ENCODE data around the gene NXN.
"Not testable (repeated sequence)": the region's sequence is repeated elsewhere in the genome, so short reads cannot be mapped to it uniquely, and the experiment has no call there.

Gene NXN

DNA sequence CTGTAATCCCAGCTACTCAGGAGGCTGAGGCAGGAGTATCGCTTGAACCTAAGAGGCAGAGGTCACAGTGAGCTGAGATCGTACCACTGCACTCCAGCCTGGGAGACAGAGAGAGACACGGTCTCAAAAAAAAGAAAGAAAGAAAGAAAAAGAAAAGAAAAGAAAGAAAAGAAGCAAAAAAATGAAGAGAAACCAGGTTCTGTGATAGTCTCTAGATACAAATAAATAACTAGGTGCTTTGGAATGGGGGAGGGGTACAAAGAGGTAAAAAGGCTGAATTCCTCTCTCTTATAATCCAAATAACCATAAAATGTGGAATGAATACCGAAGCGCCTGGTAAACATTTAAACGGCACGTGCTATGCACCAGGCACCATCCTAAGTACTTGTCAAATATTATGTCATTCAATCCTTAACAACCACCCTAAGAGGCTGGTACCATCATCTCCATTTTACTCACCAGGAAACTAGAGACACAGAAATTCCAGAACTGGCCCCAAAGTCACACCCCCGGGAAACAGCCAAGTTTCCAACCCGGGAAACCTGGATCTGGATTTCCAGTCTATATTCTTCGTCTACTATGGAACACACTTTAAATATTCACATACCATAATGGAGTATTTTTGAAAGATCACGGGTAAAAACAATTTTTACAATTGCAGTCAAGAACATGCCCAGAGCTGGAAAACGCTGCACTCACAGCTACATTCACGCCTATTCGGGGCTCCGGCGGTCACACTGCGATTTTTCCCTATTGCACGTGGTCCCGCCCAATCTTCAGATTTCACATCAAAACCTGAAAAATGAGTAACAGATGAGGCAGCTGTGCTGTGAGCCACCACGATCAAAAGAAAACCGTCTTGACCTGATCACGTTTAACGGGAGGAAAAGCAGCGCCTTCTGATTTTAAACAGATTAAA, 10.5 kb downstream of the NXN start:
- no peak overlapping the region for H3K4me3 Mint-ChIP-seq
- no peaks in the 10 kb centered on the region for H3K4me1 Mint-ChIP-seq (ENCODE audit: low read depth in 2 of 2)
- H3K27ac Mint-ChIP-seq, result no peak overlapping the region
- ATAC-seq (replicated peaks), result no peak
- H3K27me3 Mint-ChIP-seq, result peaks cover 61 to 72% of the 10 kb centered on the region in 2 donors
- no peak for DNase-seq
- H3K36me3 Mint-ChIP-seq (ENCODE audit: insufficient read depth), result no peaks in the 10 kb centered on the region
- no peaks in the 10 kb centered on the region for H3K9me3 Mint-ChIP-seq

DNA sequence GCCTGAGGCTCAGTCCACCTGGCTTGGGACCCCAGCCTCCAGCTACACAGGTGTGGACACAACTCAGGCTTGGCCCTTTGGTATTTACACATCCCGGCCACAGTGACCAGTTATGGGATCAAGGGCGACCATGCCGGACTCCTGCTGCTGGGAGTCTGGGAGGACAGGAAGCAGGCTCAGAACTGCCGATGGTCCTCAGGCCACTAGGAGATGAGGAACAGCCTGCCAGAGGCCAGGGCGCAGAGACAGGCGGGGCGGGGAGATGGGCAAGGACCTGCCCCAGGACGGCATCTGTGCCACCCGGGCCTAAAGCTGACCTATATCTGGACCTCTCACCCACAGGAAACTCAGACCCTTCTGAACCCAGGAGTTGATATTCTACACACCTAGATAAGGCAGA, 12.5 kb downstream of the NXN start:
- H3K9me3 Mint-ChIP-seq, result no peaks in the 10 kb centered on the region
- H3K27ac Mint-ChIP-seq, result no peak overlapping the region
- no peak overlapping the region for H3K4me3 Mint-ChIP-seq
- H3K27me3 Mint-ChIP-seq, result peaks cover 53 to 81% of the 10 kb centered on the region in 2 donors
- no peaks in the 10 kb centered on the region for H3K36me3 Mint-ChIP-seq (ENCODE audit: insufficient read depth)
- no peak for DNase-seq
- H3K4me1 Mint-ChIP-seq (ENCODE audit: low read depth in 2 of 2), result no peaks in the 10 kb centered on the region
- no peak for ATAC-seq (replicated peaks)

DNA sequence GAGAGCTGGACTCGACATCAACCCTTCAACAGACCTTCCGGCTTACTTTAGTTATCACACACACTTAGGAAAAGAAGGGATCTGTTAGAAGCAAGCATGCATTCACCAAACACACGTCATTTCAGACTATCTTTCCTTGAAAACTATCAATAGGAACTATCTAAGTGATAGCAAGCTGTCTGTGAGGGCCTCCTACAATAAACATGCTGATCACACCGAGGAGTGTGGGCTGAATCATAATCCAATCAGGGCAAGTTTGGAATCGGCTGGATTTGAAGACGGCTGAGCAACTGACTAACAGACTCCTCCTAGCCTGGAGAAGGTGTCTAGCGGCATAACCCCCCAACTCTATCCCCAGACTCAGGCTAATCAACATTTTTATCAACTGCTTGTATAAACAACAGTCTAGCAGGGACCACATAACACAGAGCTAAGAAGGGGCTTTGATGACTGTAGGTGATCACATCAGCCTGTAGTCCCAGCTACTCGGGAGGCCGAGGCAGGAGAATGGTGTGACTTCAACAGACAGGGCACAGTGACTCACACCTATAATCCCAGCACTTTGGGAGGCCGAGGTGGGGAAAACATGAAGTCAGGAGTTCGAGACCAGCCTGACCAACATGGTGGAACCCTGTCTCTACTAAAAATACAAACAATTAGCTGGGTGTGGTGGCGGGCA, 14.1 kb downstream of the NXN start:
- ATAC-seq (replicated peaks) (no peak), DNase-seq (no peak)
- peaks cover 3% of the 10 kb centered on the region for H3K36me3 Mint-ChIP-seq (ENCODE audit: insufficient read depth)
- H3K27ac Mint-ChIP-seq, result no peak overlapping the region
- H3K27me3 Mint-ChIP-seq, result peaks cover 53 to 76% of the 10 kb centered on the region in 2 donors
- no peak overlapping the region for H3K4me3 Mint-ChIP-seq
- no peaks in the 10 kb centered on the region for H3K9me3 Mint-ChIP-seq
- H3K4me1 Mint-ChIP-seq (ENCODE audit: low read depth in 2 of 2), result no peaks in the 10 kb centered on the region

DNA sequence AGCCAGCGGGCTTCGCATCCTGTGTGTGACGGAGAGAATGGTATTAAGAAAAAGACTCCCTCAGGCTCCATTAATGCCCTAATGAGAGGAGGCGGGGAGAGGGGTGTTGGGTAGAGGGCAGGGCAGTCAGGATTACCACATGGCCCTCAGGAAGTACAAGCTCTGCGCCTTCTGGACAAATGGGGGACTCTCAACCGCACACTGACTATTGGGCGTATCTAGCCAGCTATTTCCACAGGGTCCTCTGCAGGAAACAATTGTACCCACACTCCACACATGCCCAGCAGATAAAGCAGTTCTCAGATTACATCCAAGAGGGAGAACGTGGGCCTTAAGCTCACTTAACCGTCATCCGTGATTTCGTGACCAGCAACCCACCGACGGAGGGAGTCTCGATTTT, 14.7 kb downstream of the NXN start:
- H3K27me3 Mint-ChIP-seq, result peaks cover 47 to 72% of the 10 kb centered on the region in 2 donors
- H3K27ac Mint-ChIP-seq, result no peak overlapping the region
- ATAC-seq (replicated peaks) (no peak), DNase-seq (no peak)
- no peak overlapping the region for H3K4me3 Mint-ChIP-seq
- H3K4me1 Mint-ChIP-seq (ENCODE audit: low read depth in 2 of 2), result no peaks in the 10 kb centered on the region
- peaks cover 3% of the 10 kb centered on the region for H3K36me3 Mint-ChIP-seq (ENCODE audit: insufficient read depth)
- H3K9me3 Mint-ChIP-seq, result no peaks in the 10 kb centered on the region

DNA sequence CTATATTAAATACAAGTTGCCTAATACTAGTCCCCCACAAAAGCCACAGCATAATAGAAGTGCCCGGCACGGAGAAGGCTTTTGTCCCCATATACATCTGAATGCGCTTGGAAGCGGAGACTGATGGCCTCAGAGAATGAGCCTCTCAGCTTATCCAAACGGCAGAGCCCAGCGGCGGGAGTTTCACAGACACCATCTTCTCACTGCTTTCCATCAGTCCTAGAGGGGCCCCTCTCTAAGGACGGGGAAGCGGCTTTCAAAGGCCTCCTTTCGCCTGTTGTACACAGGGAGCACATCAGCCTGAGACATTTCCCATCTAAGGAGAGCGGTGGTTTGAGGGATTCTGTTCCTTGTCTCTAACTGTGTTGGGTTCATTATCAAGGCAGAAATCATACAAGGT, 16.9 kb downstream of the NXN start:
- Mint-ChIP-seq H3K27me3 (peaks cover 31 to 58% of the 10 kb centered on the region in 2 donors), H3K9me3 (no peaks in the 10 kb centered on the region), H3K36me3 (ENCODE audit: insufficient read depth) (peaks cover 3% of the 10 kb centered on the region), H3K4me3 (no peak overlapping the region), H3K27ac (no peak overlapping the region), H3K4me1 (ENCODE audit: low read depth in 2 of 2) (no peaks in the 10 kb centered on the region)
- ATAC-seq (replicated peaks) (no peak), DNase-seq (no peak)

DNA sequence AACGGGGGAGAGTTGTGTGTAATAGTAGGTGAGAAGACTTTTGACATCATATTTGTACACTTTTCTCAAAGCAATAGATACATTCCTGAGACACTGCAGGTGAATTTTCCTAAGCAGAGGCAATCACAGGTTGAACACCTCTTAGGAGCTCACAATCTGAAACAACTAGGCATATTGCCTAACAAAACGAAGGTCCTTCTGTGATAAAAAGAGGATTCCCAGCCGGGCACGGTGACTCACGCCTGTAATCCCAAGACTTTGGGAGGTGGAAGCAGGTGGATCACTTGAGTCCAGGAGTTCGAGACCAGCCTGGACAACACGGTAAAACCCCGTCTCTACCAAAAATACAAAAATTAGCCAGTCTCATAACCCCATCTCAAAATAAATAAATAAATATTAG, 17.4 kb downstream of the NXN start:
- H3K4me1 Mint-ChIP-seq (ENCODE audit: low read depth in 2 of 2), result no peaks in the 10 kb centered on the region
- H3K36me3 Mint-ChIP-seq (ENCODE audit: insufficient read depth), result peaks cover 3% of the 10 kb centered on the region
- H3K9me3 Mint-ChIP-seq, result no peaks in the 10 kb centered on the region
- H3K27me3 Mint-ChIP-seq, result peaks cover 27 to 58% of the 10 kb centered on the region in 2 donors
- H3K4me3 Mint-ChIP-seq, result no peak overlapping the region
- no peak for DNase-seq
- no peak for ATAC-seq (replicated peaks)
- no peak overlapping the region for H3K27ac Mint-ChIP-seq

DNA sequence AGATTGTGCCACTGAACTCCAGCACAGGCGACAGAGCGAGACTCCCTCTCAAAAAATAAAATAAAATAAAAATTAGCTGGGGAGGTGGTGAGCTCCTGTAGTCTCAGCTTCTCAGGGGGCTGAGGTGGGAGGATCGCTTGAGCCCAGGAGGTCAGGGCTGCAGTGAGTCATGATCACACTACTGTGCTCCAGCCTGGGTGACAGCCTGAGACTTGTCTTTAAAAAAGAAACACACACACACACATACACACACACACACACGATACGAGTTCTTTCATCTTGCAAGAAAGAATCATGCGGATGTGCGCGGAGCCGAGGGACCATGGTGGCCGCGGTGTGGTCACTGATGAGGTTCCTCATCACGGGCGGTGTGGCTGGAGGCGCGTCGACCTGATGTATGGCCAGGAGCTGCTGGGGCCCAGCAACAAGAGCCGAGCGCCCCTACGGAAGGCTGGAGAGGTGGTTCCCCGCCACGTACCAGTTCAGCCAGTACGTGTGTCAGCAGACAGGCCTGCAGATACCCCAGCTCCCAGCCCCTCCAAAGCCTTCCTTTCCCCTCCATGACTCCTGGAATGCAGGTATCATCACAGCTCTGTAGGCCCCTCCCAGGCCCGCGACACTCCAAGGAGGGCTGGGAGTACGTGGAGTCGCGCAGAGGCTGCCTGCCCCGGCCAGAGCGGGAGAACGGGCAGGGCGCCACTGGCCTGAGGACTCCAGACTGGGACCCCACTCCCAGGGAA, 20.7 kb downstream of the NXN start:
- ATAC-seq (replicated peaks) (no peak), DNase-seq (no peak)
- H3K9me3 Mint-ChIP-seq, result no peaks in the 10 kb centered on the region
- H3K27me3 Mint-ChIP-seq, result peaks cover 19 to 49% of the 10 kb centered on the region in 2 donors
- H3K36me3 Mint-ChIP-seq (ENCODE audit: insufficient read depth), result peaks cover 3% of the 10 kb centered on the region
- H3K27ac Mint-ChIP-seq, result no peak overlapping the region
- H3K4me3 Mint-ChIP-seq, result no peak overlapping the region
- no peaks in the 10 kb centered on the region for H3K4me1 Mint-ChIP-seq (ENCODE audit: low read depth in 2 of 2)

DNA sequence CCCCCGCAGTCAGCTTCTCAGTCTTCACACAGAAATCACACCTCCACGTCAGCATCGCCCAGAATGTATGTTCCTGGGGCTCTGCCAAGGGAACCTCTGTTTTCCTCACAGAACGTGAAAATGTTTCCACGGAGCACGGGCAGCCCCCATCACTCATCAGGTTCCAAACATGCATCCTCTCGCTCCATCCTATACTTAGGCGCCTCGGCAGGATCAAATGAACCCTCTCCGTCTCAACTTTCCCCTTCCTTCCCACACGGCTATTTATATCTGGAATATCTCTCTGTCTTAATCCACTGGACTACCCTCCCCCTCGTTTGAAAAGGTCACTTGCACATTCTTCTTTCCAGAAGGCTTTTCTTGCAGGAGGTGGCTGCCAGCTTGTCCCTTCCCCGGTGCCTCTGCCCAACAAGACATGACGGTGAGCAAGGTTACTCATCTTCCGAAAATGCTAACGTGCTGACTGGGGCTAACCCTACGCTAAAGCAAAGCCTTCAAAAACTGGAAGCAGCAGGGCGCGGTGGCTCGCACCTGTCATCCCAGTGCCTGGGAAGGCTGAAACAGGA, 21.6 kb downstream of the NXN start:
- DNase-seq (no peak), ATAC-seq (replicated peaks) (no peak)
- H3K27me3 Mint-ChIP-seq, result peaks cover 19 to 44% of the 10 kb centered on the region in 2 donors
- H3K36me3 Mint-ChIP-seq (ENCODE audit: insufficient read depth), result peaks cover 3% of the 10 kb centered on the region
- H3K27ac Mint-ChIP-seq, result no peak overlapping the region
- no peaks in the 10 kb centered on the region for H3K9me3 Mint-ChIP-seq
- H3K4me1 Mint-ChIP-seq (ENCODE audit: low read depth in 2 of 2), result no peaks in the 10 kb centered on the region
- no peak overlapping the region for H3K4me3 Mint-ChIP-seq

DNA sequence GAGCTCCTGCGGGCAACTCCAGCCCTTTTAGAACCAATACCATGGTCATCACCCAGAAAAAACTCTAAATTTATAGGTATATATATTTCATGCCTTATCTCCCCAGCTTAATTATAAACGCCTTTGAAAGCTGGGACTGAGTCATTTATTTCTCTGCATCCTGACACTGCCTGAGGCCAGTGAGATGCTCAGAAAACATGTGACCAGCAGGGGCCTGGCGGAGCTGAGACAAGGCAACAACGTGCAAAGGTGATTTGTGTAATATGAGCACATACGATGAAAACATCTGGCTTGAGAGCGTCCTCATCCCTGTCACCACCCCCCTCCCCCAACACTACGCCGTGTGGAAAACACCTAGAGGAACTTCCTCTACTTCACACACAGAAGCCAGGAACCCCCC, 22.7 kb downstream of the NXN start:
- H3K4me3 Mint-ChIP-seq, result no peak overlapping the region
- no peak for ATAC-seq (replicated peaks)
- DNase-seq, result no peak
- peaks cover 16 to 37% of the 10 kb centered on the region in 2 donors for H3K27me3 Mint-ChIP-seq
- H3K27ac Mint-ChIP-seq, result no peak overlapping the region
- H3K36me3 Mint-ChIP-seq (ENCODE audit: insufficient read depth), result peaks cover 3% of the 10 kb centered on the region
- no peaks in the 10 kb centered on the region for H3K9me3 Mint-ChIP-seq
- H3K4me1 Mint-ChIP-seq (ENCODE audit: low read depth in 2 of 2), result no peaks in the 10 kb centered on the region

DNA sequence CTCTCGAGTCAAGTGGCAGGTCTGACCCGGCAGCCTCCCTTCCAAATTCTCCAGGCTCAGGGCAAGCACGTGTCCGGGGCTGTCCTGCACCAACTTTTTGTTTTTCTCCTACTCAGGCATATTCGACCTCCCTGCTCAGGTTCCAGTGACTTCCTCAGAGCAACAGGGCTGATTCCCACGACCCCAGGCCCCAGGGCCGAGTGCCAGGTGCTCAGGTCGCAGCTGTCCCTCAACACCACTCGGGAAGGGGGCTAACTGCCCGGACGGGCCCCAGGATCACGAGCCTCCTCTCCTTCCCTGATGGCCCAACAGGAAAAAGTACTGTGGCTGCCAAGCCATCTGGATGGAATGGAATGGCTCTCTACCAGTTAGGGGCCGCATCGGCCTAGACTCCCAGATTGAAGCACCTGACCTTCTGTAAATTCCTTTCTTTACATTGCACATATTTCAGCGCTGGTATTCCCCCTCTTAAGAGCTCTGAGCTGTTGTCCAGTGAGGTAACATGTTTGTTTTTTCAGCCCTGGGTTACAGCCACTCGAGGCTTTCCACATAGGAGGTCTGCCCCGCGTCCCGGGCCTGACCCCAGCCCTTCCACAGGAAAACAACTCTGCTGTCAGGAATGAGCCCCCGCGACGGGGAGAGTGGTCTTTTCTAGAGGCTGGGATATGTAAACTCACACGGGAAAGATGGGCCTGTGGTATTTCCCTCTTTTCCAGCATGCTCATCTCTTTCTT, 25.0 kb downstream of the NXN start:
- Mint-ChIP-seq H3K9me3 (no peaks in the 10 kb centered on the region), H3K27ac (no peak overlapping the region), H3K4me3 (no peak overlapping the region), H3K4me1 (ENCODE audit: low read depth in 2 of 2) (no peaks in the 10 kb centered on the region), H3K36me3 (ENCODE audit: insufficient read depth) (no peaks in the 10 kb centered on the region), H3K27me3 (peaks cover 25 to 48% of the 10 kb centered on the region in 2 donors)
- ATAC-seq (replicated peaks) (no peak), DNase-seq (no peak)

DNA sequence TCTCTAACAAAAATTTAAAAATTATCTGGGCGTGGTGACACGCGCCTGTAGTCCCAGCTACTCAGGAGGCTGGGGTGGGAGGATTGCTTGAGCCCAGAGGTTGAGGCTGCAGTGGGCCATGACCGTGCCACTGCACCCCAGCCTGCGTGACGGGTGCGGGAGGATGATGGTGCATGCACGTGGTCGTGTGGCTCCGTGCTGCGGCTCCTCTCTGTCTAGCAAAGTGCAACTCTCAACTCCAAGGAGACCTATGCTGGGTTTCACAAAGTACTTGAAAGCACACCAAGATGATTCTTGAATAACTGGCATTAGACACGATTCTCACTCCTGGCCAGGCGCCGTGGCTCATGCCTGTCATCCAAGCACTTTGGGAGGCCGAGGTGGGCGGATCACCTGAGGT, 25.8 kb downstream of the NXN start:
- no peaks in the 10 kb centered on the region for H3K9me3 Mint-ChIP-seq

DNA sequence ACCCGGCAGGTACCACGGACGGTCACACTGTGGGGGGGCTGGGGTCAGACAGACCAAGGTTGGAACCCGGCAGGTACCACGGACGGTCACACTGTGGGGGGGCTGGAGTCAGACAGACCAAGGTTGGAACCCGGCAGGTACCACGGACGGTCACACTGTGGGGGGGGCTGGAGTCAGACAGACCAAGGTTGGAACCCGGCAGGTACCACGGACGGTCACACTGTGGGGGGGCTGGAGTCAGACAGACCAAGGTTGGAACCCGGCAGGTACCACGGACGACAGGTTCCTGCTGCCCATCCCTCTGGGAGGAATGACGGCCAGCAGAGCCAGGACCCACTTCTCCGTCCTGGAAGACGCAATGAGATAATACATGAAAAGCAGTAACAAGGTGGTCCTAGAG, 27.0 kb downstream of the NXN start:
- H3K9me3 Mint-ChIP-seq; ATAC-seq (replicated peaks); H3K36me3 Mint-ChIP-seq (ENCODE audit: insufficient read depth); H3K4me1 Mint-ChIP-seq (ENCODE audit: low read depth in 2 of 2); H3K27ac Mint-ChIP-seq; H3K4me3 Mint-ChIP-seq; DNase-seq: not testable (repeated sequence)
- peaks cover 18 to 40% of the 10 kb centered on the region in 2 donors for H3K27me3 Mint-ChIP-seq

More for the DNA sequence above, 25.8 kb downstream of the NXN start:
- no peaks in the 10 kb centered on the region for H3K4me1 Mint-ChIP-seq (ENCODE audit: low read depth in 2 of 2)
- DNase-seq, result no peak
- no peak overlapping the region for H3K4me3 Mint-ChIP-seq
- no peaks in the 10 kb centered on the region for H3K36me3 Mint-ChIP-seq (ENCODE audit: insufficient read depth)
- no peak for ATAC-seq (replicated peaks)
- H3K27me3 Mint-ChIP-seq, result peaks cover 25 to 48% of the 10 kb centered on the region in 2 donors
- H3K27ac Mint-ChIP-seq, result no peak overlapping the region

Measured in effector memory CD8-positive, alpha-beta T cell (primary cell).